Measurements from ENCODE around the gene NRP2. TPM values are rescaled to one million over a fixed set of nuclear protein-coding genes. Genes with fewer than 3 reads are reported as not detected.

The NRP2 gene
- total RNA-seq, 1 experiment from 2014 or later = 1.2 TPM

- TF ChIP-seq, protein P1, sequence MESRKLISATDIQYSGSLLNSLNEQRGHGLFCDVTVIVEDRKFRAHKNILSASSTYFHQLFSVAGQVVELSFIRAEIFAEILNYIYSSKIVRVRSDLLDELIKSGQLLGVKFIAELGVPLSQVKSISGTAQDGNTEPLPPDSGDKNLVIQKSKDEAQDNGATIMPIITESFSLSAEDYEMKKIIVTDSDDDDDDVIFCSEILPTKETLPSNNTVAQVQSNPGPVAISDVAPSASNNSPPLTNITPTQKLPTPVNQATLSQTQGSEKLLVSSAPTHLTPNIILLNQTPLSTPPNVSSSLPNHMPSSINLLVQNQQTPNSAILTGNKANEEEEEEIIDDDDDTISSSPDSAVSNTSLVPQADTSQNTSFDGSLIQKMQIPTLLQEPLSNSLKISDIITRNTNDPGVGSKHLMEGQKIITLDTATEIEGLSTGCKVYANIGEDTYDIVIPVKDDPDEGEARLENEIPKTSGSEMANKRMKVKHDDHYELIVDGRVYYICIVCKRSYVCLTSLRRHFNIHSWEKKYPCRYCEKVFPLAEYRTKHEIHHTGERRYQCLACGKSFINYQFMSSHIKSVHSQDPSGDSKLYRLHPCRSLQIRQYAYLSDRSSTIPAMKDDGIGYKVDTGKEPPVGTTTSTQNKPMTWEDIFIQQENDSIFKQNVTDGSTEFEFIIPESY (IDR thresholded peaks at IDR 0.05; ENCODE audit: extremely low read depth, insufficient replicate concordance, low read length) = no peak
- TF ChIP-seq EZH2 (IDR thresholded peaks at IDR 0.05) = no peak
Observed at GRCh38 chr2:205814039-205814364, 131.7 kb downstream of the NRP2 start (continued).

DNA sequence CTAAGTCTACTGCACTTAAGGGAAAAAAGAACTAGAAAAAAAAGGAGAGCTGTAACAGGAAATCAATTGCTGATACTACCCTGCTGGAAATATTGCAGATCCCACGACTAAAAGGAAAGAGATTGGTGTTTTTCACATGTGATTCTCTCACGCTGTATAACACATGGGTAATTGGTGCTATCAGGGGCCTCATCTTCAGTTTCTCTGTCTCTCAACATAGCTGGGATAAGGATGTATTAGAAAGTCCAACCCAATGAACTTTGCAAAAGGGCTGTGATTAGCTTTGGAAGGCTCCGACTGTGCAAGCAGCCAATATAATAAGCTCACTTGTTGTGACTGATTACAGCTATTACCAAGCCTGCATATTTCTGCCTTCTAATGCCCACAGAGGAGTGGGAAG, 133.4 kb downstream of the NRP2 start:
- Histone ChIP-seq H3K4me1 (ENCODE audit: control insufficient read depth in 1 of 2, insufficient read depth in 2 of 2, low read length in 2 of 2) (no peaks in the 10 kb centered on the region), H4K20me1 (ENCODE audit: insufficient read depth) (no peaks in the 10 kb centered on the region)

DNA sequence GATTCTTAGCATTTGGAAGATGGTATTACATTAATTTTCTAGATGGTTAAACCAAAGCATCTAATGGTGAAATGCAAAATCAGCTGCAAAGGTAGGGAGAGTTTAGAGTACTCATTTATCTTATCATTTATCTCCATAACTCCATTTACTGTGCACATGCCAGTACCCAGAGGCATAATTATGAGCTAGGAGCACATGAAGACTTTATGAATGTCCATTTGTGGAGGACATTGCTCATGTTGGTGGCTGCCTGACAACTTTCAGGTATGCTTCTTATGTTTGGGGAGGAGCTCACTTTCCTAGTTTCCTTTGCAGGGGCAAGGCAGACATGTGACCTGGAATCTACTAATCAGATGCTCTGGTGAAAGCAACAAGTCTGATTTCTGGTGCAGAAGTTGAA, 134.0 kb downstream of the NRP2 start:
- no peaks in the 10 kb centered on the region for H3K27me3 ChIP-seq (ENCODE audit: insufficient read depth, low read length)
- intact Hi-C loops (cut with micrococcal nuclease) = no loop called here
- H3K79me2 ChIP-seq (ENCODE audit: insufficient read depth, low read length) = no peaks in the 10 kb centered on the region
- H3K9me2 ChIP-seq (ENCODE audit: insufficient read depth) = no peaks in the 10 kb centered on the region
- no peaks in the 10 kb centered on the region for H3K9me3 ChIP-seq (ENCODE audit: control insufficient read depth in 1 of 2, insufficient read depth in 1 of 2, low read depth in 1 of 2, low read length in 2 of 2)
- BruUV-seq (replicated peaks) = no TSS peak
- H3K36me3 ChIP-seq (ENCODE audit: control insufficient read depth in 1 of 2, insufficient read depth in 2 of 2, low read length in 2 of 2) = no peaks in the 10 kb centered on the region
- no peak overlapping the region for H3K4me2 ChIP-seq (ENCODE audit: low read length)
- H3K27ac ChIP-seq (ENCODE audit: low read depth, low read length) = no peak overlapping the region
- ATAC-seq (no peak), DNase-seq (ENCODE audit: low read depth, low spot score) (no peak)
- no peak overlapping the region for H3K4me3 ChIP-seq (replicated peaks in 1 of 2; ENCODE audit: low read depth in 1 of 2, low read length in 2 of 2)
- ChIA-PET CTCF (no interaction called here), RAD21 (ENCODE audit: low non-redundant PET in 1 of 2, low total read pairs in 2 of 2, uncharacterized antibody in 2 of 2, unreplicated experiment in 2 of 2) (no interaction called here), POLR2A (no interaction called here)
- no peak overlapping the region for H2AFZ ChIP-seq (ENCODE audit: low read depth, low read length, poor library complexity, severe bottlenecking)
- H3K9ac ChIP-seq (ENCODE audit: low read length) = no peak overlapping the region
- H4K20me1 ChIP-seq (ENCODE audit: insufficient read depth) = no peaks in the 10 kb centered on the region
- H3K4me1 ChIP-seq (ENCODE audit: control insufficient read depth in 1 of 2, insufficient read depth in 2 of 2, low read length in 2 of 2) = no peaks in the 10 kb centered on the region
- TF ChIP-seq POLR2AphosphoS5 (IDR thresholded peaks at IDR 0.05; ENCODE audit: low read depth, low read length) (no peak), REST (IDR thresholded peaks at IDR 0.05; ENCODE audit: low read depth) (no peak), RAD21 (IDR thresholded peaks at IDR 0.05; ENCODE audit: low read depth) (no peak), CBX3 (IDR thresholded peaks at IDR 0.05; ENCODE audit: low read depth) (no peak), POLR2A (IDR thresholded peaks at IDR 0.05; ENCODE audit: borderline replicate concordance, extremely low read depth, insufficient read depth, insufficient read length) (no peak), CEBPB (IDR thresholded peaks at IDR 0.05; ENCODE audit: low read depth) (no peak), EZH2phosphoT487 (IDR thresholded peaks at IDR 0.05; ENCODE audit: borderline replicate concordance) (no peak), ELF1 (IDR thresholded peaks at IDR 0.05; ENCODE audit: borderline replicate concordance, low read depth) (no peak), ATF3 (IDR thresholded peaks at IDR 0.05) (no peak), EZH2 (IDR thresholded peaks at IDR 0.05) (no peak), TCF7L2 (IDR thresholded peaks at IDR 0.05; ENCODE audit: borderline replicate concordance, extremely low read depth, insufficient read depth, insufficient read length) (no peak)

More for the DNA sequence above, 133.4 kb downstream of the NRP2 start:
- no peak overlapping the region for H3K4me2 ChIP-seq (ENCODE audit: low read length)
- no peaks in the 10 kb centered on the region for H3K9me3 ChIP-seq (ENCODE audit: control insufficient read depth in 1 of 2, insufficient read depth in 1 of 2, low read depth in 1 of 2, low read length in 2 of 2)
- H3K27ac ChIP-seq (ENCODE audit: low read depth, low read length) = no peak overlapping the region
- no peak for ATAC-seq
- TF ChIP-seq CEBPB (IDR thresholded peaks at IDR 0.05; ENCODE audit: low read depth) = no peak
- no peak for TF ChIP-seq ATF3 (IDR thresholded peaks at IDR 0.05)
- no peak for TF ChIP-seq SIN3A (IDR thresholded peaks at IDR 0.05; ENCODE audit: low read depth)
- CTCF ChIA-PET = no interaction called here
- H2AFZ ChIP-seq (ENCODE audit: low read depth, low read length, poor library complexity, severe bottlenecking) = no peak overlapping the region
- H3K79me2 ChIP-seq (ENCODE audit: insufficient read depth, low read length) = no peaks in the 10 kb centered on the region
- H3K27me3 ChIP-seq (ENCODE audit: insufficient read depth, low read length) = no peaks in the 10 kb centered on the region
- RAD21 ChIA-PET (ENCODE audit: low non-redundant PET in 1 of 2, low total read pairs in 2 of 2, uncharacterized antibody in 2 of 2, unreplicated experiment in 2 of 2) = no interaction called here
- no peaks in the 10 kb centered on the region for H3K36me3 ChIP-seq (ENCODE audit: control insufficient read depth in 1 of 2, insufficient read depth in 2 of 2, low read length in 2 of 2)
- H3K4me3 ChIP-seq (replicated peaks in 1 of 2; ENCODE audit: low read depth in 1 of 2, low read length in 2 of 2) = no peak overlapping the region
- no TSS peak for BruUV-seq (replicated peaks)
- H3K9me2 ChIP-seq (ENCODE audit: insufficient read depth) = no peaks in the 10 kb centered on the region
- DNase-seq (ENCODE audit: low read depth, low spot score) = no peak
- H3K9ac ChIP-seq (ENCODE audit: low read length) = no peak overlapping the region
- POLR2A ChIA-PET = no interaction called here
- intact Hi-C loops (cut with micrococcal nuclease) = no loop called here

Measured in HCT116 (cell line).